Measurements from ENCODE around the gene TMEM144. TPM values are rescaled to one million over a fixed set of nuclear protein-coding genes. Genes with fewer than 3 reads are reported as not detected.

Gene TMEM144
- total RNA-seq, 4 donors from 2014 or later, result 7.4 to 67.1 (median 45.2) TPM

DNA sequence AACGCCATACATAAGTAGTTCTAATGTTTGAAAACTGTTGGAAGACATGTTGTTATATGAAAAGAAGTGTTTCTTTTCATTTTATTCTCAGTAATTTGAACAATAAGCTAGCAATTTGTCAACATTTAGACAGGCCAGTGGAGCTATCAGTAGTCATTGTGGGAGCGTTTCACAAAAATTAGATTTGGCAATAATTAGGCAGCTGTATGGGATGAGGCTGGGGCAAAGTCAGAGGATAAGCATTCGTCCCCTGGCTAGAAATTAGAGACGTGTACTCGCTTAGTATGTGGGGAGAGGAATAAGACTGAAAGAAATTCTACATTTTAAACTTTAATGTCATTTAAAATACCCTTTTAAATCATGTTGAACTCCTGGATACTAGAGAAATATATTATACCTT, 70.6 kb downstream of the TMEM144 start:
- TF ChIP-seq POLR2A (IDR thresholded peaks at IDR 0.05), result no peak
- TF ChIP-seq, protein P1, sequence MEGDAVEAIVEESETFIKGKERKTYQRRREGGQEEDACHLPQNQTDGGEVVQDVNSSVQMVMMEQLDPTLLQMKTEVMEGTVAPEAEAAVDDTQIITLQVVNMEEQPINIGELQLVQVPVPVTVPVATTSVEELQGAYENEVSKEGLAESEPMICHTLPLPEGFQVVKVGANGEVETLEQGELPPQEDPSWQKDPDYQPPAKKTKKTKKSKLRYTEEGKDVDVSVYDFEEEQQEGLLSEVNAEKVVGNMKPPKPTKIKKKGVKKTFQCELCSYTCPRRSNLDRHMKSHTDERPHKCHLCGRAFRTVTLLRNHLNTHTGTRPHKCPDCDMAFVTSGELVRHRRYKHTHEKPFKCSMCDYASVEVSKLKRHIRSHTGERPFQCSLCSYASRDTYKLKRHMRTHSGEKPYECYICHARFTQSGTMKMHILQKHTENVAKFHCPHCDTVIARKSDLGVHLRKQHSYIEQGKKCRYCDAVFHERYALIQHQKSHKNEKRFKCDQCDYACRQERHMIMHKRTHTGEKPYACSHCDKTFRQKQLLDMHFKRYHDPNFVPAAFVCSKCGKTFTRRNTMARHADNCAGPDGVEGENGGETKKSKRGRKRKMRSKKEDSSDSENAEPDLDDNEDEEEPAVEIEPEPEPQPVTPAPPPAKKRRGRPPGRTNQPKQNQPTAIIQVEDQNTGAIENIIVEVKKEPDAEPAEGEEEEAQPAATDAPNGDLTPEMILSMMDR (IDR thresholded peaks at IDR 0.05), result no peak
- Histone ChIP-seq H3K9me3 (no peaks in the 10 kb centered on the region), H3K4me3 (no peak overlapping the region), H3K27me3 (no peaks in the 10 kb centered on the region), H3K4me1 (no peaks in the 10 kb centered on the region), H3K27ac (no peak overlapping the region), H3K36me3 (peaks cover 0 to 4% (median 0%) of the 10 kb centered on the region in 3 donors)
- DNase-seq, result no peak

DNA sequence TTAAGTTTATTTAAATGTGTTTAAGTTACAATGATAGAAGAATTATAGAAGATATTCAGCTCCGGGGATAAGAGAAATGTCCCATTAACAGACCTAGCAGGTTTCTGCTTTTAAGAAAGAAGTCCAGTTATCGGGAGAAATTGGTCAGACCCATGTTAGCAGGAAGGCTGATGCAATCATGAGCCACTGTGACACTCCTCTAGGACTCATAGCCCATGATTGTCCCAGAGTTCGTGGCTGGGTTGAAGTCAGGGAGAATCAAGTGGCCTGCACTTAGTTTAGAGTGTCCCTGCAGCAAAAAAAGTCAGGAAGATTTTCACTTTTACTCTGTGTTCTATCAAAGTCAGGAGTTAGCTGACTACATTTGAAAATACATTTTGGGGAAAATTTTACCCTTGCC, 72.0 kb downstream of the TMEM144 start:
- H3K27me3 ChIP-seq, result no peaks in the 10 kb centered on the region
- H3K9me3 ChIP-seq, result no peaks in the 10 kb centered on the region
- H3K27ac ChIP-seq, result no peak overlapping the region
- TF ChIP-seq, protein P1 (IDR thresholded peaks at IDR 0.05), result no peak
- no peak for TF ChIP-seq POLR2A (IDR thresholded peaks at IDR 0.05)
- H3K4me1 ChIP-seq, result no peaks in the 10 kb centered on the region
- H3K36me3 ChIP-seq, result no peaks in the 10 kb centered on the region
- no peak for DNase-seq
- H3K4me3 ChIP-seq, result no peak overlapping the region

- Histone ChIP-seq H3K36me3 (no peaks in the 10 kb centered on the region), H3K4me1 (no peaks in the 10 kb centered on the region), H3K9me3 (no peaks in the 10 kb centered on the region), H3K27me3 (no peaks in the 10 kb centered on the region), H3K27ac (no peak overlapping the region), H3K4me3 (no peak overlapping the region)
- TF ChIP-seq POLR2A (IDR thresholded peaks at IDR 0.05), result no peak
- TF ChIP-seq, protein P1 (IDR thresholded peaks at IDR 0.05), result no peak
- DNase-seq, result no peak
Observed at GRCh38 chr4:158285429-158286216, 75.3 kb downstream of the TMEM144 start.

GRCh38 chr4:158290912-158291311, 80.6 kb downstream of the TMEM144 start:
- no peak for DNase-seq
- TF ChIP-seq, protein P1 (IDR thresholded peaks at IDR 0.05), result no peak
- TF ChIP-seq POLR2A (IDR thresholded peaks at IDR 0.05), result no peak

DNA sequence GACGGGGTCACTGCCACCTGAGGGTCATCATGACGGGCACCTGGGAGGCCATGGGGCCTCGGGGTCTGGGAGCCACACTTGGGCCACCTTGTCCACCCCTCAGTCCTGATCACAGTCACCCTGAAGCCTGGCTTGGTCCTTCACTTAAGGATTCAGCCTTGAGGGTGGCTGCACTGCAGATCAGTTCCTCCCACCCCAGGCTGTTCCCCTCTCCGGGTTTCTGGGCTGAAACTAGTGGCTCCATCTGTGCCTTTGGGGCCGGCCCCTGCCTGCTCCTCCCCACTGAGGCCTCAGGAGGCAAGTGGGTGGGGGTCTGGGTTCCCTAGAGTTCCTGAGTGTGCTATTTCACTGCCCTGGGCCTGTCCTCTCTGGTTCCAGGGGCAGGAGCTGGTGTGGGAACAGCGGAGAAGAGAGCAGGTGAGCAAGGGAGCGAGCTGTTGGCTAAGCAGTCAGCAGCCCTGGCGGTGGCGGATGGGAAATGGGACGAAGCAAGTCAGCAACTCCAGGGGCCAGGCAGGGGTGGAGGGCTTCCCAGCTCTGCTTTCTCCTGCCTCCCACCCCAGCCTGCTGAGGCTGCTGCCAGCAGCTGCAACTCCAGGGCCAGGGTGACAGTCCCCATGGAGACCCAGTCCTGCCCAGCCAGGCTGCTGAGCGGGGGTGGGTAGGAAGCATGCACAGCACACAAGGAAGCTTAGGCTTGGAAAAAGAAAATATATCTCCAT, 81.2 kb downstream of the TMEM144 start:
- H3K9me3 ChIP-seq, result no peaks in the 10 kb centered on the region
- no peaks in the 10 kb centered on the region for H3K4me1 ChIP-seq
- no peak overlapping the region for H3K27ac ChIP-seq
- DNase-seq, result no peak
- no peaks in the 10 kb centered on the region for H3K27me3 ChIP-seq
- H3K36me3 ChIP-seq, result no peaks in the 10 kb centered on the region
- TF ChIP-seq, protein P1 (IDR thresholded peaks at IDR 0.05), result no peak
- no peak for TF ChIP-seq POLR2A (IDR thresholded peaks at IDR 0.05)
- H3K4me3 ChIP-seq, result no peak overlapping the region

More at GRCh38 chr4:158290912-158291311, 80.6 kb downstream of the TMEM144 start:
- Histone ChIP-seq H3K4me1 (no peaks in the 10 kb centered on the region), H3K4me3 (no peak overlapping the region), H3K27ac (no peak overlapping the region), H3K9me3 (no peaks in the 10 kb centered on the region), H3K36me3 (no peaks in the 10 kb centered on the region), H3K27me3 (no peaks in the 10 kb centered on the region)
